Stomach smooth muscle (tissue), 2 donors: Measurements from ENCODE around the gene RGMA.

Experiments
- H3K27ac ChIP-seq: one replicate; pipeline ENCODE4 v1.7.0; 2013; ENCODE audit warnings: mild to moderate bottlenecking, low read length, inconsistent platforms
- H3K27me3 ChIP-seq, 2 donors: one replicate each; pipeline ENCODE4 v1.7.0; 2013; ENCODE audit warnings: low read length in 2 of 2; ENCODE audit not compliant: insufficient read depth in 2 of 2, control insufficient read depth in 1 of 2
- H3K36me3 ChIP-seq, 2 donors: one replicate each; pipeline ENCODE4 v1.7.0; 2013; ENCODE audit warnings: low read length in 2 of 2; ENCODE audit not compliant: control insufficient read depth in 2 of 2, insufficient read depth in 2 of 2
- H3K4me1 ChIP-seq: one replicate; pipeline ENCODE4 v1.7.0; 2013; ENCODE audit warnings: low read length; ENCODE audit not compliant: control insufficient read depth, insufficient read depth
- H3K4me3 ChIP-seq, 2 donors: one replicate each; pipeline ENCODE4 v1.7.0; 2013; ENCODE audit warnings: low read length in 2 of 2
- H3K9ac ChIP-seq, 2 donors: one replicate each; pipeline ENCODE4 v1.7.0; 2013; ENCODE audit warnings: low read length in 2 of 2, mild to moderate bottlenecking in 1 of 2
- H3K9me3 ChIP-seq, 2 donors: one replicate each; pipeline ENCODE4 v1.7.0; 2013; ENCODE audit warnings: low read length in 2 of 2; ENCODE audit not compliant: control insufficient read depth in 2 of 2
- donor health status: healthy.
- donor health status: Pancreatic carcinoma.

RGMA gene

DNA sequence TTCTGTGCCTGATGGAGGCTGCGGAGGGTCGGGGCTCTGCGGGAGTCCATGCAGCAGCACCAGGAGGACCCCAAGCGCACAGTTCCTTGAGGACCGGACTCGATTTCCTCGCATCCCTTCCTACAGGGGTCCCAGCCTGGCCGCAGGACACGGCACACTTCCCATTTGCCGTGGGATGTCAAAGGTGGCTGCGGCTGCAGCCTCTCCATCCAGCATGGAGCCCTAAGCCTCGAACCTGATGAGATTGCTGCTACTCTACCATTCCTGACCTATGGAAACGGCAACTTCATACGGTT, 40.6 kb downstream of the RGMA start:
- H3K27ac ChIP-seq = peak overlapping the region; percentile 67
- peaks cover 54 to 73% of the 10 kb centered on the region in 2 donors for H3K36me3 ChIP-seq

DNA sequence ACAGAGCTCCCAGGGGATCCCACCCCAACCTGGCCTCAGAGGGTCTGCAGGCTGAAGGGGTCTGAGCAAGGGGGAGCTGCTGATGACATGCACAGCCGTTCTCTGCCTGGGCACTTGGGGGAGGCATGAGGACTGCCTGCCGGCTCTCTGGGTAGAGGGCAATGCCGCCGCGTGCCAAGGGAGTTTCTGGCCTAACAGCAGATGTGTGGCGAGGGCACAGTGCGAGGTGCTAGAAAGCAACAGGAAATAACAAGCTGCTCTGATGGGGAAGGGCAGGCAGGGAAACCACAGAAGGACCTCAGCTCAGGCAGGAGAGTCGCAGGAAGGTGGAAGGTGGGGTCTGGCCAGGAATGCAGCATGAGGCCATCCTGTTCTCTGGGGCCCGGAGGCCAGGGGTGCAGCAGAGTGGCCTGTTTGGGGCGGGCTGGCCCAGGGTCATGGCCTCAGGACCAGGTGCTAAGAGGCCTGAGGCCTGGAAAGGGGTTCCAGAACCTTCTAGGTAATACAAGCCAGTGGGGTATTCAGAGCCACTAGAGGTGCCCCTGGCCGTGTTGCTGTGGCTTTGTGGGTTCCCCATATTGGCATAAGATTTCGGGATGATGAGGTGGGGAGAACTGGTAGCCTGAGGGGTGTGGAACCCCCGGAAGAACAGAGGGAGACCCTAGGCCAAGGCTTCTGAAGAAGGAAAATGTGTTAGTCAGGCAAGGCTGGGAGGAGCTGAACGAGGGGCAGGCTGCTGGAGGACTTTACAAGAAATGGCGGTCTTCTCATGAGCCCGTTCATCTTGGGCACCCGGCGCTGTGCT, 41.2 kb downstream of the RGMA start:
- H3K27me3 ChIP-seq = no peaks in the 10 kb centered on the region
- H3K4me1 ChIP-seq = peaks cover 84% of the 10 kb centered on the region
- H3K27ac ChIP-seq = peak overlapping the region; percentile 67
- peaks cover 54 to 73% of the 10 kb centered on the region in 2 donors for H3K36me3 ChIP-seq
- peaks cover 0 to 6% of the 10 kb centered on the region in 2 donors for H3K9me3 ChIP-seq
- H3K4me3 ChIP-seq = no peak overlapping the region
- H3K9ac ChIP-seq = no peak overlapping the region

More for the DNA sequence above, 40.6 kb downstream of the RGMA start:
- H3K9me3 ChIP-seq = peaks cover 0 to 6% of the 10 kb centered on the region in 2 donors
- H3K27me3 ChIP-seq = no peaks in the 10 kb centered on the region
- H3K4me1 ChIP-seq = peaks cover 90% of the 10 kb centered on the region
- no peak overlapping the region for H3K9ac ChIP-seq
- no peak overlapping the region for H3K4me3 ChIP-seq

DNA sequence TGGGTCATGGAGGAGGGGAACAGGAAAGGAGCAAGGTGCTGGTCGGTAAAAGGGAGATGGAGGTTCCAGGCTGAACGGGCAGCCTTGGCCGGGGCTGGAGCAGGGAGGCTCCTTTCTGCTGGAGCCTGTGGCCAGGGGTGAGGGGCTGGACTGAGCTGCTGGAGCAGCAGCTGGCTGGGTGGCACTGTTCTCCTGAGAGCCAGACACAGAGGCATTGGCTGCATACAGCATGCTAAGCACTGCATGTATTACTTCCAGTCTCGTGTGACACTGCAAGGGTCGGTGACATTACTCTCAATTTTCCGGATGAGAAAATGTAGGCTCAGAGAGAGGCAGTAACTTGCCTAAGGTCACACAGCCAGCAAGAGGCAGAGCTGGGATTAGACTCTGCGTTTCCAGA, 42.3 kb downstream of the RGMA start:
- H3K36me3 ChIP-seq = peaks cover 54 to 71% of the 10 kb centered on the region in 2 donors
- no peaks in the 10 kb centered on the region for H3K27me3 ChIP-seq
- H3K9me3 ChIP-seq = peaks cover 0 to 6% of the 10 kb centered on the region in 2 donors
- peaks cover 74% of the 10 kb centered on the region for H3K4me1 ChIP-seq
- H3K27ac ChIP-seq = peak overlapping the region; percentile 67
- H3K9ac ChIP-seq = no peak overlapping the region
- H3K4me3 ChIP-seq = no peak overlapping the region

DNA sequence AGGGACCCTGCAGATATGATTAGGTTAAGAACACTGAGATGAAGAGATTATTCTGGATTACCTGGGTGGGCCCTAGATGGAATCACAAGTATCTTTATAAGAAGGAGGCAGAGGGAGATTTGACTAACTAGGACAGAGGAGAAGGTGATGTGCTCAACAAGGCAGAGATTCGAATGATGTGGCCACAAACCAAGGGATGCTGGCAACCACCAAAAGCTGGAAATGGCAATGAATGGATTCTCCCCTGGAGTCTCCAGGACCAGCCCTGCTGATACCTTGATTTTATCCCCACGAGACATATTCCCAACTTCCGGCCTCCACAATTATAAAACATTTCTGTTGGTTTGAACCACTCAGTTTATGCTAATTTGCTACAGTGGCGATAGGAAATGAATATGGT, 42.9 kb downstream of the RGMA start:
- Histone ChIP-seq H3K9ac (no peak overlapping the region), H3K4me3 (no peak overlapping the region), H3K27me3 (no peaks in the 10 kb centered on the region), H3K36me3 (peaks cover 48 to 65% of the 10 kb centered on the region in 2 donors), H3K9me3 (peaks cover 0 to 6% of the 10 kb centered on the region in 2 donors), H3K27ac (no peak overlapping the region), H3K4me1 (peaks cover 68% of the 10 kb centered on the region)

DNA sequence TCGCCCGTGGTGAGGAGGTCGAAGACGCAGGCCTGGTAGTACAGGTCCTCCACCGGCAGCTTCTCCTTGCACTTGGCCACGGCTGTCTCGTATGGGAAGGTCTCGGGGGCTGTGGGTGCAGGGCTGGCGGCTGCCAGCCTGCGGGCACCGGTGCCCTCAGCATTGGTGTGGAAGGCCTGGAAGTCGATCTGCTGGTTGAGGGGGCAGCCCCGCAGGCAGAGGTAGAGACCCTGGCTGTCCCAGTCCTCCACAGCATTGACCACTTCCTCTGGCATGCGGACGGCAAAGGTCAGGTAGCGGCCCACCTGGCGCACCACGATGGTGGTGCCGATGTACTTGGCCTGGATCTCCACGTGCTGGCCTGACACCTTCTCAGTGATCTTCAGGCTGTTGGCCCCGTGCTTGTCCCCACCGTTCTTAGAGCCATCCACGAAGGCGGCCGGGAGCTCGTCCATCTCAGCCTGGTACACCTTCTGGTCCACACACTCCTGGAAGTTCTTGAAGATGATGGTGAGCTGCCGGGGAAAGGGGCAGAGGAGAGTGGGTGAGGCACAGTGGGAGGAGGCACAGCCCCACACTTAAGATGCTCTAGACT, 43.7 kb downstream of the RGMA start:
- no peaks in the 10 kb centered on the region for H3K27me3 ChIP-seq
- H3K36me3 ChIP-seq = peaks cover 46 to 65% of the 10 kb centered on the region in 2 donors
- H3K9ac ChIP-seq = no peak overlapping the region
- peak overlapping the region; percentile 67 for H3K27ac ChIP-seq
- peaks cover 0 to 6% of the 10 kb centered on the region in 2 donors for H3K9me3 ChIP-seq
- peak overlapping the region in 1 of 2 donors; percentile 22 for H3K4me3 ChIP-seq
- H3K4me1 ChIP-seq = peaks cover 62% of the 10 kb centered on the region

DNA sequence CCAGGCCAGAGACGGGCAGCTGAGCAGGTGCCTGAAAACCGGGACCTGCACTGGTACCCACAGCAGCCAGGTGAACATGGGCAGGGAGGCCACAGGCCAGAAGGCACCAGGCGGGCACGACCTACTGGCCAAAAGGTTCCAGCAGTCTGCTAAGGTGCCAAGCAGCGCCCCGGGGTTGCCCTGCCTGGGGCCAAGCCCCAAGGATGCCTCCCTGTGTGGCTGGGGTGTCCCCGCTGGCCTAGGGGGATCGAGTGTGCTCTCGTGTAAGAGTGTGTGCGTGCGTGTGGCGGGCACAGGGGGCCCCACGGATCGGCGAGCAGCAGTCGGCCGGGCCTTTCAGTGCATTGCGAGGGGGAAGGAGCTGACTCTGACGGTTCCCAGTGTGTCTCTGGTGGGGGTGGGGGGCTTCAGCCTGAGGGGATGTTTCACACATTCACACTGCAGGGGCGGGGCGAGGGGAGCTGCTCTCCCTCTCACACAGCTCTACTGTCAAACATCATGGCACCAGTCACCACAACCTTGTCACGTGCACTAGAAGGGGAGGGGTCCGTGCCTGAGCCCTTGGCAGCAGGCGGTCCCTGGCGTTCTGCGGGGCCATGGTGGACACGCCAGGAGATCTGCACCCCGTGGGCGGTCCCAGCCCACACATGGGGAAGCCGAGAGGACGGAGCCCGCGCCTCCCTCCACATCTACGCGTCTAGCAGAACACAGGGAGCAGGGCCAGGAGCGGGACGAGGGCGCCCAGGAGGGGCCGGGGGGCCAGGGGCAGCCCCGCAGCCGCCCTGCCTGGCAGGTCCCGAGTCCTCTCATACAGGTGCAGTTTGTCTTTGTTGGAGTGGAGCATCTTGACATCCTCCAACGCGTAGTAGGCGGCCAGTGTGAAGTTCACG, 44.5 kb downstream of the RGMA start:
- peaks cover 0 to 6% of the 10 kb centered on the region in 2 donors for H3K9me3 ChIP-seq
- H3K27ac ChIP-seq = peak overlapping the region; percentile 67
- peak overlapping the region in 1 of 2 donors; percentile 22 for H3K4me3 ChIP-seq
- H3K4me1 ChIP-seq = peaks cover 55% of the 10 kb centered on the region
- no peaks in the 10 kb centered on the region for H3K27me3 ChIP-seq
- H3K9ac ChIP-seq = no peak overlapping the region
- peaks cover 42 to 60% of the 10 kb centered on the region in 2 donors for H3K36me3 ChIP-seq

DNA sequence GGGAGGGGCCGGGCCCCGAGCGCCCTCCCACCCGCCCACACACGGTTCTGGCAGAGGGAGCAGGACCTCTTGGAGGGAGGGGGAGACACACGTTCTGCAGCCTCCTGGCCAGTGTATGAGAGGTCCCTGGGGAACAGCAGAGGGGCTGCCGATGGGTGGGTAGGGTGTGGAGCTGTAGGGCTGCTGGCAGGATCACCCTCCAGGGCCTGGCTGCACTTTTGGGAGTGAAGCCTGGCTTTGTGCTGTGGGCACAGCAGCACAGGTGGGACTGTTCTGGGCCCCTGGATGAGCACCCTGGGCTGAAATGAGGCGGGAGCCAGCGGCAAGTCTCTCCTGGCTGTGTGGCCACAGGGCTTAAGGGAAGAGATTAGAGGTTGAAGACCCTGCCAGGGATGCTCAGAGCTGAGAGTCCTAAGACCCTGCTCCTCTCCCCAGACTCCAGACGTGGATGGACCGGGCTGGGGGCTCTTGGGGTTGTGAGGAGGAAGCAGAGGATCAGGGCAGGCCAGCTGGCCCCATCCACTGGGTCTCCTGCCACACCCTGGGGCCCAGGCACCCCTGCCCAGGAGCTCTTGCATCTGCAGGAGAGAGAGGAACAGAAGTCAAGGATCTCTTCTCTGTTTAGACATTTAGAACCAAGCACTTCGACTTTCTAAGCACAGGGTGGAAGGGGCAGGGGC, 45.2 kb downstream of the RGMA start:
- no peaks in the 10 kb centered on the region for H3K27me3 ChIP-seq
- peaks cover 0 to 6% of the 10 kb centered on the region in 2 donors for H3K9me3 ChIP-seq
- H3K27ac ChIP-seq = peak overlapping the region; percentile 67
- peaks cover 37 to 54% of the 10 kb centered on the region in 2 donors for H3K36me3 ChIP-seq
- no peak overlapping the region for H3K4me3 ChIP-seq
- H3K4me1 ChIP-seq = peaks cover 48% of the 10 kb centered on the region
- no peak overlapping the region for H3K9ac ChIP-seq

DNA sequence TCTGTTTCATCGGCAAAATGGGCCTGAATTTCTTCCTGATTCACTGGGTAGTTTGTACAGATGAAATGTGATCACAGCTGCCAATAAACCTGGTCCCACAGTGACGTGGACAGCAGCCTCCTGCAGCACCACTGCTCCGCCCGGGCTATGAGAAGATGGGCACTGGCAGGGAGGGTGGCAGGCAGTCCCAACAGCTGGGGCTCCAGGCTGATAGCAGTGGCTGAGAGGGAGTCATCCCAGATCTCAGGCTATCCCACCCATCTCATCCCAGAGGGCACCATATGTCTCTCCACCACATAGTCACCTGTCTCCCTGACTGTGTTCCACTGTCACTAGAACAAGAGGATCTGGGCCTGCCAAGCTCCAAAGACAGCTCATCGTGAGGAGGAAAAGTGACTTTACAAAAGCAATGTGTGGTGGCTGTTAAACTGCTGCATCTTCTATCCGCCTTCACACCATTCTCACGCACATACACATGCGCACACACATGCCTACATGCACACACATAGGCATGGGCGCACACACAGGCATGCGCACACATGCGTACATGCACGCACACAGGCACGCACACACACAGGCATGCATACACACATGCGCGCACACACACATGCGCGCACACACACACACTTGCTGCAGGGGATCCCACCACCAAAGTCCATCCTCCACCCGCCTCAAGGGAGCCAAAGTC, 46.2 kb downstream of the RGMA start:
- Histone ChIP-seq H3K36me3 (peaks cover 32 to 47% of the 10 kb centered on the region in 2 donors), H3K4me1 (peaks cover 44% of the 10 kb centered on the region), H3K4me3 (no peak overlapping the region), H3K9me3 (peaks cover 0 to 6% of the 10 kb centered on the region in 2 donors), H3K27me3 (no peaks in the 10 kb centered on the region), H3K9ac (no peak overlapping the region), H3K27ac (peak overlapping the region; percentile 46)

DNA sequence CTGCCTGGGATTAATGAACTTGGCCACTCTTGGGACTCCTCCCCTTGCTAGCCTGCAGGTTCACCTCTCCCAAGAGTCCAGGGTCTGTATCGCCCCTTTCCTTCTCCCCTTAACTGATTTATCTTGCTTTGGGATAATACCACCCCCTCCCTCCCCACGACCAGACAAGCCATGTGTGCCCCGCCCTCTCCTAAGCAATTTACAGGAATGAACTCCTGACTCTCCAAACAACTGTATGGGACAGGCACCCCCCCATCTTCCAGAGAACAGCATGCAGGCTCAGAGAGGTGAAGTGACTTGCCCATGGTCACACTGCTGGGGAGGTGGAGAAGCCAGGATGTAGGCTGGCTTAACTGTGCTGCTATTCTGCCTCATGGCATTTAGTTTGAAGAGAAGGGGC, 46.8 kb downstream of the RGMA start:
- Histone ChIP-seq H3K4me3 (no peak overlapping the region), H3K27ac (peak overlapping the region; percentile 46), H3K27me3 (no peaks in the 10 kb centered on the region), H3K36me3 (peaks cover 28 to 42% of the 10 kb centered on the region in 2 donors), H3K9me3 (peaks cover 0 to 6% of the 10 kb centered on the region in 2 donors), H3K9ac (no peak overlapping the region), H3K4me1 (peaks cover 44% of the 10 kb centered on the region)

DNA sequence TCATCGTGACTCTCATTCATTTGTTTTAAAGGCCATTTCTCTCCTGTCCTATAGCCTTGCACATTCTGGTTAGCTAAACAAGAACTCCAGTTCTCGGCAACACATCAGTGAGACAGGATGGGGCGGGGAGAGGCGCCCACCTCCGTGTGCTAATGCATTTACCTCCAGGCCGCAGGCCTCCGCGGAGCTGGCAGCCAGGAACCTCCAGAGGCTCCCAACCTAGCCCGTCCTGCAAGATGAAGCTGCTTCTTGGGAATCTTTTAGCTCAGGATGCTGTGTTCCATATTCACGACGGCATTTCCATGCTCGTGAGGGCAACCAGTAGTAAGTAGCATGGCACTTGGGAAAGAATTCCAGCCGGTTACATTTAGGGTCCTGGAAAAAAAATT, 47.9 kb downstream of the RGMA start:
- peaks cover 0 to under 1% of the 10 kb centered on the region in 2 donors for H3K9me3 ChIP-seq
- peaks cover 41% of the 10 kb centered on the region for H3K4me1 ChIP-seq
- H3K4me3 ChIP-seq = no peak overlapping the region
- H3K9ac ChIP-seq = no peak overlapping the region
- H3K27ac ChIP-seq = no peak overlapping the region
- no peaks in the 10 kb centered on the region for H3K27me3 ChIP-seq
- H3K36me3 ChIP-seq = peaks cover 19 to 31% of the 10 kb centered on the region in 2 donors
